ENCODE data around the gene KIF6. TPM values are rescaled to one million over a fixed set of nuclear protein-coding genes. Genes with fewer than 3 reads are reported as not detected.

The KIF6 gene
- total RNA-seq, 1 donor = 0.27 TPM

DNA sequence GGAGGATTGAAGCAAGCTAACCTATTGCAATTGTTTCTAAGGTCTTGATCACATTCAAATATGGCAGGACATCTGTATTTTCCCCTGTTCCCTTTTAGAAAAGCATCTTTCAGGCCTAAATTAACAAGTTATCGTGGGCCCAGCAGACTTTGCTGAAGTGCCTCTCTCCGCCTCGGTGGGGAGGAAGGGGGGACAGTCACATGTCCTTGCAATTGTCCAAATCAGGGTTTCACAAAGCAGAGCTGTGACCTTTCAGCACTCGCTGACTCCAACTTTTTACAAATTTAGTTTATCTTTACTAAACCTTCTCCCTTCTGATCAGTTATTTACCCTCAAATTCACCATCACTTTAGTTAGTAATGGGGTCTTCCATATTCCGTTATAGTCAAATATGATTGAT lies 328.4 kb downstream of the KIF6 start:
- TF ChIP-seq, protein P1, sequence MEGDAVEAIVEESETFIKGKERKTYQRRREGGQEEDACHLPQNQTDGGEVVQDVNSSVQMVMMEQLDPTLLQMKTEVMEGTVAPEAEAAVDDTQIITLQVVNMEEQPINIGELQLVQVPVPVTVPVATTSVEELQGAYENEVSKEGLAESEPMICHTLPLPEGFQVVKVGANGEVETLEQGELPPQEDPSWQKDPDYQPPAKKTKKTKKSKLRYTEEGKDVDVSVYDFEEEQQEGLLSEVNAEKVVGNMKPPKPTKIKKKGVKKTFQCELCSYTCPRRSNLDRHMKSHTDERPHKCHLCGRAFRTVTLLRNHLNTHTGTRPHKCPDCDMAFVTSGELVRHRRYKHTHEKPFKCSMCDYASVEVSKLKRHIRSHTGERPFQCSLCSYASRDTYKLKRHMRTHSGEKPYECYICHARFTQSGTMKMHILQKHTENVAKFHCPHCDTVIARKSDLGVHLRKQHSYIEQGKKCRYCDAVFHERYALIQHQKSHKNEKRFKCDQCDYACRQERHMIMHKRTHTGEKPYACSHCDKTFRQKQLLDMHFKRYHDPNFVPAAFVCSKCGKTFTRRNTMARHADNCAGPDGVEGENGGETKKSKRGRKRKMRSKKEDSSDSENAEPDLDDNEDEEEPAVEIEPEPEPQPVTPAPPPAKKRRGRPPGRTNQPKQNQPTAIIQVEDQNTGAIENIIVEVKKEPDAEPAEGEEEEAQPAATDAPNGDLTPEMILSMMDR (IDR thresholded peaks at IDR 0.05; ENCODE audit: insufficient read depth, low read length) = no peak
- no peak for DNase-seq (ENCODE audit: low read depth)
- no peak overlapping the region for H3K4me3 ChIP-seq (ENCODE audit: low read depth, low read length)

DNA sequence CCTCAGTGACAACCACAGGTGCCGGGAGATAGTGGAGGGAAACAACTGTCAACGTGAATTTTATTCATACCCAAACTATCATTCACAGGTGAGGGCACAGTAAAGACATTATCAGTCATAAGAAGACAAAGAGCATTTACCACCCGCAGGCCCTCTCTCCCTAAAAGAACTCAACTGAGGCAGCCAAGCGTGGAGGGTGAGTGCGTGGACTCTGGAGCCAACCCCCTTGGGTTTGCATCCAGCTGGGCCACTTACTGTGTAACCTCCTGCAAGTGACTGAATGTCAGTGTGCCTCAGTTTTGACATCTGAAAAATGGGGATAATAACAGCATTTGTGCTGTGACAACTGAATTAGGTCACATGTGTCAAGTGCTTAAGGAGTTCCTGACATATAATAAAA lies 332.1 kb downstream of the KIF6 start:
- no peak for DNase-seq (ENCODE audit: low read depth)
- H3K4me3 ChIP-seq (ENCODE audit: low read depth, low read length) = no peak overlapping the region
- TF ChIP-seq, protein P1 (IDR thresholded peaks at IDR 0.05; ENCODE audit: insufficient read depth, low read length) = no peak

DNA sequence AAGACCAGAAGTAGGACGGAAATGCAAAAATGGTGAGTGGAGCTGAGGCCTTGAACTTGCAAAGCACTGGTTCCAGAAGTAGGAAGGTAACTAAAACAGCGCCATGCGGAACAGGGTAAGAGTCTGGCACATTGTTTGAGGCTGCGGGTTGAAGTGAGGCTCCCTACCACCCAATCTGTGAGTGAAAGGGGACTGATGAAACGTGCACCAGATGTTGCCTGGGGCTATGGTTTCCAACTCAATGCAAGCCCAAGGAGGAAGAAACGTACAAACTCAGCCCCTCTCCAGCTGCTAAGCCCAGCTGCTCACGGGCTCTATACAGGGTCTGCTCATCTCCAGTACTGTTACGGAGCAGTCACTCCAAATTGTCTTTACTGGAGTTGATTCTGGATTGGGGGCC lies 334.0 kb downstream of the KIF6 start:
- no peak for DNase-seq (ENCODE audit: low read depth)
- TF ChIP-seq, protein P1 (IDR thresholded peaks at IDR 0.05; ENCODE audit: insufficient read depth, low read length) = no peak
- H3K4me3 ChIP-seq (ENCODE audit: low read depth, low read length) = no peak overlapping the region

DNA sequence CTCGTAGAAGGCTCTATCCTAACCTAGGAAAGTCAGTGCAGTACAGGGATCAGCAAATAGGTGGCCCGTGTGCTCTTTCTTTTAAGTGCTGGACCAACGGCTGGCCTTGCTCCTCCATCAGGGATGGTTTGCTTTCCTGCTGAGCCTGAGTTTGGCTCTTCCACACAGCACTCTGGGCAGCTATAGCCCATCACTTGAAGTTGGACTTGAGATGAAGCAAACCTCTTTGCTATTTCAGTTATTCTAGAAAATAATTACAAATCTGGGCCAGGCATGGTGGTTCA lies 335.8 kb downstream of the KIF6 start:
- TF ChIP-seq, protein P1 (IDR thresholded peaks at IDR 0.05; ENCODE audit: insufficient read depth, low read length) = peak; percentile 3
- H3K4me3 ChIP-seq (ENCODE audit: low read depth, low read length) = no peak overlapping the region
- peak; percentile 1 for DNase-seq (ENCODE audit: low read depth)

DNA sequence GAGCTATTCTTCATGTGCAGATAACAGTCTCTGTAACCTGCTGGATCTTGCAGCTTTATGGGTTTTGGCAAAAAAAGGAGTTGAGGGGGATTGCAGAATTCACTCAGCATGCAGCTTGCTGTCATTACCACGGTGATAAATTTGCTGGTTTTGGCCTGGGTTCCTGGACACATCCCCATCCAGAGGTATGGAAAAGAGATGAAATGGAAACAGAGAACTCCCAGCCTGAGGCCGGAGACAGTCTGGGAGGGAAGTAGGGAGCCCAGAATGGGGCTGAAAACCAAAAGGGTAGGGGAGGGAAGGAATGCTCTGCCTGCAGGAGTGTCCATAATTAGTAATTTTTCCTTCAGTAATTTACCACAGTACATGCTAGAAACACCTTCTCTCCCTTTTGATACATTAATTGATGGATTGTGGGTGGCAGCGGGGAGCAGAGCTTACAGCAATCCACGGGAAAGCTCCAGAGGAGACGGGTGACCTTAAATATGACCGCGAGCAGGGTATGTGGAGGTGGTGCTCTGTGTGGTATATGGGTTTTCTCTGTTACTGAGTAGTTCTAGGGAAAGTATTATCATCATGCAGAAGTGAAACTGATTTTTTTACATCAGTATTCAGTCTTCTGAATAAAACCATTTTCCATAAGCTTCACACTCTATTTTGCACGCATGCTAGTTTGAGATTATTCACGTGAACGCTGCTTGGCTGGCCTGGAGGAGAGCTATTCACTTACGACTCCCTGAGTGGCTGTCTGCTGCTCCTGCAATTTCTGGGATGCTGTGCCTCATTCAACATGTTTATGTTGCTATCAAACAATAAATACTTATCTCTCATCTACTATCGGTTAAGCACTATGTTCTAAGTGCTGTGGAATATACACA lies 336.4 kb downstream of the KIF6 start:
- TF ChIP-seq, protein P1 (IDR thresholded peaks at IDR 0.05; ENCODE audit: insufficient read depth, low read length) = no peak
- DNase-seq (ENCODE audit: low read depth) = peak; percentile 1
- no peak overlapping the region for H3K4me3 ChIP-seq (ENCODE audit: low read depth, low read length)

DNA sequence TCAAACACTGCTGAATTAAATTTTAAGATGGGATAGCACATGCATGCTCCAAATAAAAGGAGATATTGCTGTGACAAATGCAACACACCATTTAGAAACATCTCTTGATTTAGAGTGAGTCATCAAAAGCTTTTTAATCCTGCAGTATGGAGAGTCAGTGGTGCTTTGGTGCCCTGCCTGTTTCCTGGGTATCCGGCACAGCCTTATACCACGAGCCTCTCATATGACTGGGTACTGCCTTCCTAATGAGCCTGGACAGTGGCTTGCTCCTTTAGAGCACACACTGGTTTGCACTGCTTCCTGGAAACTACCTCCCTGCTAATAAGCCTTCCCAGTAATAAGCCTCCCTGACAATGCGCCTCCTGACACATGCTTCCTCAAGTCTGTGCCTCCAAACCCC lies 337.4 kb downstream of the KIF6 start:
- TF ChIP-seq, protein P1 (IDR thresholded peaks at IDR 0.05; ENCODE audit: insufficient read depth, low read length) = no peak
- H3K4me3 ChIP-seq (ENCODE audit: low read depth, low read length) = no peak overlapping the region
- no peak for DNase-seq (ENCODE audit: low read depth)

DNA sequence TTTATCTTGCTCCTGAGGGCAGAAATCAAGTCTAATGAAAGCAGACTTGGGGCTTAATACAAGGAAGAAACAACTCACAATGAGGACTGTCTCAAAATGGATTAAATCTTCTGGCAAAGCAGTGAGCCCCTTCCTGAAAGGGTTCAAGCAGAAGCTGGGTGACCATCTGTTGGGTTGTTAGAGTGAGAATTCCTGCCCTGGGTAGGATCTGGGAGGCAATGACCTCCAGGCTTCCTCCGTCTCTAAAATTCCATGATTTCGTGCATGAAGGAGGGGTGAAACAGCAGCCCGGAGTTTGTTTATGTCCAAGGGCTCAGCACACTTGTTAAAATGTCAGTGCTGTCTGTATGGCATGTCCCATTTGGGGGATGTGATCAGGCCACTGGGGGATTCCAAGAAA lies 338.7 kb downstream of the KIF6 start:
- DNase-seq (ENCODE audit: low read depth) = no peak
- TF ChIP-seq, protein P1 (IDR thresholded peaks at IDR 0.05; ENCODE audit: insufficient read depth, low read length) = no peak
- H3K4me3 ChIP-seq (ENCODE audit: low read depth, low read length) = no peak overlapping the region

Data from fibroblast of the aortic adventitia (primary cell).